Trophoblast cell (in vitro differentiated cells and primary cell): ENCODE results near the gene CDC34.

Experiments used
- DNase-seq, 2 donors: peaks; one replicate each; pipeline ENCODE4 v3.0.0-alpha.2; 2016
- H2AFZ ChIP-seq: 2 replicates; pipeline ENCODE4 v1.6.1; 2013; ENCODE audit warnings: low read length, moderate library complexity, mild to moderate bottlenecking; ENCODE audit not compliant: insufficient read depth, poor library complexity
- H2AK5ac ChIP-seq: 2 replicates; pipeline ENCODE4 v1.6.1; 2013; ENCODE audit warnings: mild to moderate bottlenecking, low read length
- H2BK120ac ChIP-seq: 2 replicates; pipeline ENCODE4 v1.6.1; 2013; ENCODE audit warnings: low read length, mild to moderate bottlenecking, moderate library complexity; ENCODE audit not compliant: insufficient read depth, poor library complexity
- H2BK12ac ChIP-seq: 2 replicates; pipeline ENCODE4 v1.6.1; 2013; ENCODE audit warnings: mild to moderate bottlenecking, low read length, moderate library complexity
- H2BK5ac ChIP-seq: 2 replicates; pipeline ENCODE4 v1.6.1; 2013; ENCODE audit warnings: low read length, low read depth, moderate library complexity, mild to moderate bottlenecking; ENCODE audit not compliant: poor library complexity
- H3K14ac ChIP-seq: 2 replicates; pipeline ENCODE4 v1.6.1; 2013; ENCODE audit warnings: mild to moderate bottlenecking, low read length
- H3K18ac ChIP-seq: 2 replicates; pipeline ENCODE4 v1.6.1; 2013; ENCODE audit warnings: mild to moderate bottlenecking, low read length
- H3K23ac ChIP-seq: 2 replicates; pipeline ENCODE4 v1.6.1; 2013; ENCODE audit warnings: low read length
- H3K27ac ChIP-seq: 2 replicates; pipeline ENCODE4 v1.5.1; 2013; ENCODE audit warnings: low read depth, mild to moderate bottlenecking, inconsistent platforms, low read length, moderate library complexity
- H3K27me3 ChIP-seq: 2 replicates; pipeline ENCODE4 v1.6.1; 2013; ENCODE audit warnings: inconsistent platforms, mild to moderate bottlenecking, low read length, moderate library complexity; ENCODE audit not compliant: insufficient read depth
- H3K36me3 ChIP-seq, 2 experiments: 1 replicate in 1 of 2; 2 replicates in 1 of 2; pipeline ENCODE4 v1.6.1; 2013; ENCODE audit warnings: low read length in 2 of 2, mild to moderate bottlenecking in 2 of 2, moderate library complexity in 1 of 2; ENCODE audit not compliant: insufficient read depth in 2 of 2, control insufficient read depth in 1 of 2
- H3K4ac ChIP-seq: 2 replicates; pipeline ENCODE4 v1.6.1; 2013; ENCODE audit warnings: low read depth, mild to moderate bottlenecking, low read length, moderate library complexity
- H3K4me1 ChIP-seq, 2 experiments: 1 replicate in 1 of 2; 2 replicates in 1 of 2; pipeline ENCODE4 v1.6.1; 2013; ENCODE audit warnings: low read length in 2 of 2, mild to moderate bottlenecking in 2 of 2, moderate library complexity in 1 of 2; ENCODE audit not compliant: insufficient read depth in 2 of 2, control insufficient read depth in 1 of 2
- H3K4me2 ChIP-seq: 2 replicates; pipeline ENCODE4 v1.6.1; 2013; ENCODE audit warnings: inconsistent platforms, mild to moderate bottlenecking, low read length, moderate library complexity
- H3K4me3 ChIP-seq: 2 replicates; pipeline ENCODE4 v1.5.1; 2013; ENCODE audit warnings: mild to moderate bottlenecking, low read depth, low read length, inconsistent platforms
- H3K79me1 ChIP-seq: one replicate; pipeline ENCODE4 v1.6.1; 2013; ENCODE audit warnings: low read length
- H3K79me2 ChIP-seq: 2 replicates; pipeline ENCODE4 v1.6.1; 2013; ENCODE audit warnings: low read length, mild to moderate bottlenecking; ENCODE audit not compliant: control insufficient read depth, insufficient read depth, poor library complexity
- H3K9ac ChIP-seq: 2 replicates; pipeline ENCODE4 v1.6.1; 2013; ENCODE audit warnings: mild to moderate bottlenecking, low read length
- H3K9me3 ChIP-seq: 2 replicates; pipeline ENCODE4 v1.6.1; 2013; ENCODE audit warnings: low read depth, mild to moderate bottlenecking, control low read depth, inconsistent platforms, low read length; ENCODE audit not compliant: insufficient read depth
- H4K12ac ChIP-seq: 2 replicates; pipeline ENCODE4 v1.6.1; 2013; ENCODE audit warnings: low read depth, mild to moderate bottlenecking, low read length, moderate library complexity
- H4K8ac ChIP-seq: 2 replicates; pipeline ENCODE4 v1.6.1; 2013; ENCODE audit warnings: low read depth, mild to moderate bottlenecking, low read length, moderate library complexity
- H4K91ac ChIP-seq: one replicate; pipeline ENCODE4 v1.6.1; 2013; ENCODE audit warnings: low read depth, mild to moderate bottlenecking, low read length, moderate library complexity
- WGBS: extraction: QIAGEN DNeasy Blood & Tissue Kit; methylation state at CpG from one replicate; pipeline ENCODE4 v1.1.7; 2013; ENCODE audit warnings: missing lambda C conversion rate; ENCODE audit not compliant: insufficient read length, insufficient coverage; ENCODE audit errors: extremely low coverage; 5-methylcytosine and 5-hydroxymethylcytosine counted together

CDC34 gene

DNA sequence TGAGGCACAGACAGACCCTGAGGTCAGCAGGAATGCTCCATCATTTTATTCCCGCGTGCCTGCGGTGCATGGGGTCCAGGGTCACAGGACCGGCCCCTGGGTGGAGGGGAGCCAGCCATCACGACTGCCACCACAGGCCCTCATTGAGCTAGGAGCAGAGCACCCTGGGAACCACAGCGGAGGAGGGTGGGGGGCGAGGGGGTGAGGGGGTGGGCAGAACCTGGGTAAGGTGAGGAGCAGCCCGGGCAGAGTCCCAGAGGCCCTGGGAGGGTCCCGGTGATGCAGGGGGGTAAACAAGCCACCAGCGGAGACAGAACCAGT, 36.5 kb upstream of the CDC34 start:
- Histone ChIP-seq H2BK12ac (no peak overlapping the region), H4K12ac (no peak overlapping the region), H2AFZ (no peak overlapping the region), H3K4ac (no peak overlapping the region), H3K4me1 (peaks cover 0 to 2% of the 10 kb centered on the region in 2 experiments), H2BK120ac (no peak overlapping the region), H2AK5ac (no peak overlapping the region), H4K8ac (no peak overlapping the region), H3K18ac (no peak overlapping the region), H4K91ac (no peak overlapping the region), H3K27ac (no peak overlapping the region), H3K4me3 (no peak overlapping the region), H3K36me3 (no peaks in the 10 kb centered on the region), H3K27me3 (peaks cover 30% of the 10 kb centered on the region), H3K14ac (no peak overlapping the region), H3K79me1 (no peaks in the 10 kb centered on the region), H2BK5ac (no peak overlapping the region), H3K23ac (no peak overlapping the region), H3K79me2 (no peaks in the 10 kb centered on the region), H3K9ac (no peak overlapping the region), H3K4me2 (no peak overlapping the region), H3K9me3 (peaks cover 22% of the 10 kb centered on the region)
- no peak for DNase-seq
- WGBS: no CpG with 5 or more reads among the region's 10 CpGs

DNA sequence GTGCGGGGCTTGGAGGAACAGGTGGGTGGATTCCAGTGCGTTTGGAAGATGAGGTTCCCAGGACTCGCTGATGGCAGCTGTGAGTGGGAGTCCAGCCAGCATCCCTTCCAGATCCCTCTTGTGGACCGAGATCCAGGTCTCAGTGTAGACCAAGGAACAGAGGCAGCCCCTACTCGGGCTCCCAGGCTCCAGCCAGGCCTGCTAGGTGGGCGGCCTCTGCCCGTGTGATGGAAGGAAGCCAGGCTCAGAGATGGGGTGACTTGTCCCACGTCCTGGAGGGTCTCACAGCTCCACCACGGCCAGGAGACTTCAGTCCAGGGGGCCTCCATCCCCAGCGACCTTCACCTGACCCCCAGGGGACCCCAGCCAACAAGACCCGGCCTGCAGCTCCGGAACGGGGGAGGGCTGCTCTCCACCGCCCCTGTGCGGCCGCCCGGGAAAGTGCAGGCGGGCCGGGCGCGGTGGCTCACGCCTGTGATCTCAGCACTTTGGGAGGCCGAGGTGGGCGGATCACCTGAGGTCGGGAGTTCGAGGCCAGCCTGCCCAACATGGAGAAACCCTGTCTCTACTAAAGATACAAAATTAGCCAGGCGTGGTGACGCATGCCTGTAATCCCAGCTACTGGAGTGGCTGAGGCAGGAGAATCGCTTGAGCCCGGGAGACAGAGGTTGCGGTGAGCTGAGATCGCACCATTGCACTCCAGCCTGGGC, 36.0 kb upstream of the CDC34 start:
- Histone ChIP-seq H3K79me2 (no peaks in the 10 kb centered on the region), H4K12ac (no peak overlapping the region), H3K4ac (no peak overlapping the region), H3K27ac (no peak overlapping the region), H2AK5ac (no peak overlapping the region), H3K79me1 (no peaks in the 10 kb centered on the region), H2BK5ac (no peak overlapping the region), H2AFZ (no peak overlapping the region), H3K36me3 (no peaks in the 10 kb centered on the region), H3K14ac (no peak overlapping the region), H3K4me2 (no peak overlapping the region), H3K4me1 (peaks cover 0 to 2% of the 10 kb centered on the region in 2 experiments), H3K9me3 (peaks cover 23% of the 10 kb centered on the region), H2BK12ac (no peak overlapping the region), H4K91ac (no peak overlapping the region), H3K23ac (no peak overlapping the region), H3K4me3 (no peak overlapping the region), H3K27me3 (peaks cover 30% of the 10 kb centered on the region), H3K9ac (no peak overlapping the region), H2BK120ac (no peak overlapping the region), H4K8ac (no peak overlapping the region), H3K18ac (no peak overlapping the region)
- no CpG with 5 or more reads among the region's 32 CpGs for WGBS
- DNase-seq: peak in 1 of 2 donors; percentile 14

- Histone ChIP-seq H3K27ac (no peak within 1 kb of the TSS), H3K14ac (no peak within 1 kb of the TSS), H2BK5ac (no peak within 1 kb of the TSS), H3K23ac (no peak within 1 kb of the TSS), H3K18ac (no peak within 1 kb of the TSS), H3K9ac (no peak within 1 kb of the TSS), H4K12ac (no peak within 1 kb of the TSS), H2BK120ac (no peak within 1 kb of the TSS), H3K79me1 (no peaks in the 10 kb centered on the region), H3K4me1 (peaks cover 0 to 2% of the 10 kb centered on the region in 2 experiments), H4K8ac (no peak within 1 kb of the TSS), H3K4me2 (no peak within 1 kb of the TSS), H3K9me3 (peaks cover 23% of the 10 kb centered on the region), H2AFZ (no peak within 1 kb of the TSS), H3K4ac (no peak within 1 kb of the TSS), H3K79me2 (no peaks in the 10 kb centered on the region), H3K27me3 (peaks cover 30% of the 10 kb centered on the region), H3K4me3 (no peak within 1 kb of the TSS), H2BK12ac (no peak within 1 kb of the TSS), H3K36me3 (no peaks in the 10 kb centered on the region), H4K91ac (no peak within 1 kb of the TSS), H2AK5ac (no peak within 1 kb of the TSS)
- WGBS: no CpG with 5 or more reads among the region's 33 CpGs
- DNase-seq: no peak
These were observed 35.4 kb upstream of the CDC34 start, which contains the start of gene MADCAM1 for GRCh38 chr19:496112-496665. Gene MADCAM1 (plus strand): TSS chr19:496486. CDS start chr19:496500, 14 bp downstream.

DNA sequence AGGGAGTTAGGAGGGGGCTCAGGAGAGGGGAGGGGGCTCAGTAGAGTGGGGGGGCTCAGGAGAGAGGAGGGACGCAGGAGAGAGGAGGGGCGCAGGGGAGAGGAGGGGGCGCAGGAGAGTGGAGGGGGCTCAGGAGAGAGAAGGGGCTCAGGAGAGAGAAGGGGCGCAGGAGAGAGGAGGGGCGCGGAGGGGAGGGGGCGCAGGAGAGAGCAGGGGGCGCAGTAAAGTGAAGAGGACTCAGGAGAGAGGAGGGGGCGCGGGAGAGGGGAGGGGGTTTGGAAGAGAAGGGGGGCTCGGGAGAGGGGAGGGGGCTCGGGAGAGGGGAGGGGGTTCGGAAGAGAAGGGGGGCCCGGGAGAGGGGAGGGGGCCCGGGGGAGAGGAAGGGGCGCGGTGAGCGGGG, 34.6 kb upstream of the CDC34 start:
- no peak overlapping the region for H4K8ac ChIP-seq
- H3K23ac ChIP-seq: no peak overlapping the region
- H3K4me1 ChIP-seq: peaks cover 0 to 2% of the 10 kb centered on the region in 2 experiments
- WGBS: no CpG with 5 or more reads among the region's 18 CpGs
- no peak overlapping the region for H3K4me3 ChIP-seq
- H3K9me3 ChIP-seq: peaks cover 23% of the 10 kb centered on the region
- H3K27ac ChIP-seq: no peak overlapping the region
- no peak overlapping the region for H2BK120ac ChIP-seq
- no peak overlapping the region for H4K91ac ChIP-seq
- H2AK5ac ChIP-seq: no peak overlapping the region
- H3K9ac ChIP-seq: no peak overlapping the region
- no peak overlapping the region for H3K4ac ChIP-seq
- no peaks in the 10 kb centered on the region for H3K36me3 ChIP-seq
- no peak for DNase-seq
- no peak overlapping the region for H2BK12ac ChIP-seq
- H3K79me1 ChIP-seq: no peaks in the 10 kb centered on the region
- H3K18ac ChIP-seq: no peak overlapping the region
- H2BK5ac ChIP-seq: no peak overlapping the region
- H3K4me2 ChIP-seq: no peak overlapping the region
- no peak overlapping the region for H4K12ac ChIP-seq
- H3K79me2 ChIP-seq: no peaks in the 10 kb centered on the region
- H3K27me3 ChIP-seq: peaks cover 30% of the 10 kb centered on the region
- H2AFZ ChIP-seq: no peak overlapping the region
- H3K14ac ChIP-seq: no peak overlapping the region
